ENCODE measurements around the gene SLC39A9. TPM values are rescaled to one million over a fixed set of nuclear protein-coding genes. Genes with fewer than 3 reads are reported as not detected.

The SLC39A9 gene
- total and polyA plus RNA-seq, 2 donors, result 21.8 to 45.0 TPM

DNA sequence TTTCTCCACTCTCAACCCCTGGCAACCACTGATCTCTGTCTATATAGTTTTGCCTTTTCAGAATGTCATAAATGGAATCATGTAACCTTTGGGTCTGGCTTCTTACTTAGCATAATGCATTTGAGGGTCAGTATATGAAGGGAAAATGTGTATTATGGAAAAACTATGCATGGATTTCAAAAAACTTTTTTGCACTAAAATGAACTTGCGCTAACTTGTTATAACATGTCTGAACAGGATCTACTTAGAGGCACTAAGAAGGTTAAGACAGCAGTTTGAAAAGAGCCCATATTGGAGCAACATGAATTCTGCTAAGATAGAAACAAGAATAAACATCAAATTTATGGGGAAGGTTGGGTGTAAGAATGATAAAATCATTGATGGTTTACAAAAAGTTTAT is 29.1 kb downstream of the SLC39A9 start:
- peaks cover 17 to 26% of the 10 kb centered on the region in 2 donors for H3K36me3 ChIP-seq (ENCODE audit: control insufficient read depth in 2 of 2, insufficient read depth in 2 of 2, low read length in 1 of 2)
- no peak overlapping the region for H3K27ac ChIP-seq (ENCODE audit: low read depth in 1 of 2, low read length in 1 of 2)
- no peak for DNase-seq (ENCODE audit: low read depth in 6 of 9, low spot score in 9 of 9)
- no peaks in the 10 kb centered on the region for H3K9me3 ChIP-seq (ENCODE audit: control insufficient read depth in 2 of 2, insufficient read depth in 1 of 2, low read length in 1 of 2)
- no peaks in the 10 kb centered on the region for H3K4me1 ChIP-seq (ENCODE audit: control insufficient read depth in 2 of 2, insufficient read depth in 2 of 2, low read length in 2 of 2)
- no peaks in the 10 kb centered on the region for H3K27me3 ChIP-seq (ENCODE audit: control insufficient read depth in 2 of 2, insufficient read depth in 1 of 2, low read length in 1 of 2)
- no peak overlapping the region for H3K4me3 ChIP-seq (ENCODE audit: low read length in 2 of 2)
- WGBS, result 99% methylated on average over 1 of the region's 1 CpG

DNA sequence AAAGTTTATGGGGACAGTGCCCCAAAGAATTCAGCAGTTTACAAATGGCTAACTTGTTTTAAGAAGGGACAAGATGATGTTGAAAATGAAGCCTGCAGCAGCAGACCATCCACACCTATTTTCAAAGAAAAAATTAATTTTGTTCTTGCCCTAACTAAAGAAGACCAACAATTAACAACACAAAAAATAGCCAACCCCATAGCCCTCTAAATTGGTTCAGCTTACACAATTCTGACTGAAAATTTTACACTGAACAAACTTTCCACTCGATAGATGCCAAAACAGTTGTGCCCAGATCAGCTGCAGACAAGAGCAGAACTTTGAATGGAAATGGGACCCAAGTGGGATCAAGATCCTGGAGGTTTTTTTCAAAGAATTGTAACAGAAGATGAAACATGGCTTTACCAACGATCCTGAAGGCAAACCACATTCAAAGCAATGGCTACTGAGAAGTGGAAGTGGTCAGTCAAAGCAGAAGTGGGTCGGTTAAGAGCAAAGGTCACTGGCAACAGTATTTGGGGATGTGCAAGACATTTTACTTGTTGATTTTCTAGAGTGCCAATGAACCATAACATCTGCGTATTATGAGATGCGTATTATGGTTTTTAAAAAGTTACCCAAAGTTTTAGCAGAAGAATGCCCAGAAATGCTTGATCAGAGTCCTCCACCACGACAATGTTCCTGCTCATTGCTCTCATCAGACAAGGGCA is 30.0 kb downstream of the SLC39A9 start:
- no peak overlapping the region for H3K27ac ChIP-seq (ENCODE audit: low read depth in 1 of 2, low read length in 1 of 2)
- whole genome bisulfite sequencing, result 92% methylated on average over 6 of the region's 6 CpGs

DNA sequence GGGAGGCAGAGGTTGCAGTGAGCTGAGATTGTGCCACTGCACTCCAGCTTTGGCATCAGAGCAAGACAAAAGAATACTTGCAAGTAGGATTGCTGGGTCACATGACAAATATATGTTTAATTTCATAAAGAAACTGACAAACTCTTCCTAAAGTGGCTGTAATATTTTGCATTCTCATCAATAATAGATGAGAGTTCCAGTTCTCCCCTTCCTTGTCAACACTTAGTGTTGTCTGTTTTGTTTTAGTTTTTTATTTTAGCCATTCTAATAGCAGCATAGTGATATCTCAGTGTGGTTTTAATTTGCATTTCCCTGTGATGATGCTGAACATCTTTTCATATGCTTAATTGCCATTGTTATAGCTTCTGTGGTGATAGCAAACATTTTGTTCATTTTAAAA is 31.2 kb downstream of the SLC39A9 start:
- Histone ChIP-seq H3K27me3 (ENCODE audit: control insufficient read depth in 2 of 2, insufficient read depth in 1 of 2, low read length in 1 of 2) (no peaks in the 10 kb centered on the region), H3K36me3 (ENCODE audit: control insufficient read depth in 2 of 2, insufficient read depth in 2 of 2, low read length in 1 of 2) (peaks cover 13 to 18% of the 10 kb centered on the region in 2 donors), H3K9me3 (ENCODE audit: control insufficient read depth in 2 of 2, insufficient read depth in 1 of 2, low read length in 1 of 2) (no peaks in the 10 kb centered on the region), H3K4me1 (ENCODE audit: control insufficient read depth in 2 of 2, insufficient read depth in 2 of 2, low read length in 2 of 2) (no peaks in the 10 kb centered on the region), H3K27ac (ENCODE audit: low read depth in 1 of 2, low read length in 1 of 2) (no peak overlapping the region), H3K4me3 (ENCODE audit: low read length in 2 of 2) (no peak overlapping the region)
- DNase-seq (ENCODE audit: low read depth in 6 of 9, low spot score in 9 of 9), result no peak

More for the DNA sequence above, 30.0 kb downstream of the SLC39A9 start:
- DNase-seq (ENCODE audit: low read depth in 6 of 9, low spot score in 9 of 9), result peak in 1 of 9 donors; percentile 13
- Histone ChIP-seq H3K4me1 (ENCODE audit: control insufficient read depth in 2 of 2, insufficient read depth in 2 of 2, low read length in 2 of 2) (no peaks in the 10 kb centered on the region), H3K4me3 (ENCODE audit: low read length in 2 of 2) (no peak overlapping the region), H3K27me3 (ENCODE audit: control insufficient read depth in 2 of 2, insufficient read depth in 1 of 2, low read length in 1 of 2) (no peaks in the 10 kb centered on the region), H3K9me3 (ENCODE audit: control insufficient read depth in 2 of 2, insufficient read depth in 1 of 2, low read length in 1 of 2) (no peaks in the 10 kb centered on the region), H3K36me3 (ENCODE audit: control insufficient read depth in 2 of 2, insufficient read depth in 2 of 2, low read length in 1 of 2) (peaks cover 17 to 26% of the 10 kb centered on the region in 2 donors)

DNA sequence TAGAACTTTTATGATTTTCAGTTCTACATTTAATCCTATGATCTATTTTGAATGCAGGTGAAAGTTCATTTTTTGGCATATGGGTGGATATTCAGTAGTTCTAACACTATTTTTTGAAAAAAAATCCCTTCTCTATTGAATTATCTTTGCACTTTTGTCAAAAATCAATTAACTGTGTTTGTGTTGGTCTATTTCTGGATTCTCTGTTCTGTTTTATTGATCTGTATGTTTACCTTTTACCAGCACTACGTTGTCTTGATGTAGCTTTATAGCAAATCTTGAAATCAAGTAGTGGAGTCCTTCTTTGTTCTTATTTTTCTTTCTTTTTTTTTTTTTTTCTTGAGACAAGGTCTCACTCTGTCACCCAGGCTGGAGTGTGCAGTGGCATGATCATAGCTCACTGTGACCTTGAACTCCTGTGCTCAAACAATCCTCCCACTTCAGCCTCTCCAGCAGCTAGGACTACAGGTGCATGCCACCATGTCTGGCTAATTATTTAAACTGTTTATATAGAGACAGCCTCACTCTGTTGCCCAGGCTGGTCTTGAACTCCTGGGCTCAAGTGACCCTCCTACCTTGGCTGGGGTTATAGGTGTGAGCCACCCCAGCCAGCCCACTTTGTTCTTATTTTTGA is 31.9 kb downstream of the SLC39A9 start:
- Histone ChIP-seq H3K36me3 (ENCODE audit: control insufficient read depth in 2 of 2, insufficient read depth in 2 of 2, low read length in 1 of 2) (peaks cover 9 to 15% of the 10 kb centered on the region in 2 donors), H3K27ac (ENCODE audit: low read depth in 1 of 2, low read length in 1 of 2) (no peak overlapping the region), H3K9me3 (ENCODE audit: control insufficient read depth in 2 of 2, insufficient read depth in 1 of 2, low read length in 1 of 2) (no peaks in the 10 kb centered on the region), H3K4me1 (ENCODE audit: control insufficient read depth in 2 of 2, insufficient read depth in 2 of 2, low read length in 2 of 2) (no peaks in the 10 kb centered on the region), H3K27me3 (ENCODE audit: control insufficient read depth in 2 of 2, insufficient read depth in 1 of 2, low read length in 1 of 2) (no peaks in the 10 kb centered on the region), H3K4me3 (ENCODE audit: low read length in 2 of 2) (no peak overlapping the region)
- DNase-seq (ENCODE audit: low read depth in 6 of 9, low spot score in 9 of 9), result no peak
- 99% methylated on average over 1 of the region's 1 CpG for WGBS

DNA sequence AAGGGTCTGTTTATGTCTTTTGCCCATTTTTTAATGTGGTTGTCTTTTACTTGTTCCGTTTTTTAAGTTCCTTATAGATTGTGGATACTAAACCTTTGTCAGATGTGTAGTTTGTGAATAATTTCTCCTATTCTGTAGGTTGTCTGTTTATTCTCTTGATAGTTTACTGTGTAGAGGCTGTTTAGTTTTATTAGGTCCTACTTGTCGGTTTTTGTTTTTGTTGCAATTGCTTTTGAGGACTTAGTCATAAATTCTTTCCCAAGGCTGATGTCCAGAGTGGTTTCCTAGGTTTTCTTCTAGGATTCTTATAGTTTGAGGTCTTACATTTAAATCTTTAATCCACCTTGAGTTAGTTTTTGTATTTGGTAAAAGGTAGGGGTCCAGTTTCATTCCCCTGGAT is 33.9 kb downstream of the SLC39A9 start:
- H3K4me3 ChIP-seq (ENCODE audit: low read length in 2 of 2), result no peak overlapping the region
- H3K36me3 ChIP-seq (ENCODE audit: control insufficient read depth in 2 of 2, insufficient read depth in 2 of 2, low read length in 1 of 2), result peaks cover 0 to 5% of the 10 kb centered on the region in 2 donors

DNA sequence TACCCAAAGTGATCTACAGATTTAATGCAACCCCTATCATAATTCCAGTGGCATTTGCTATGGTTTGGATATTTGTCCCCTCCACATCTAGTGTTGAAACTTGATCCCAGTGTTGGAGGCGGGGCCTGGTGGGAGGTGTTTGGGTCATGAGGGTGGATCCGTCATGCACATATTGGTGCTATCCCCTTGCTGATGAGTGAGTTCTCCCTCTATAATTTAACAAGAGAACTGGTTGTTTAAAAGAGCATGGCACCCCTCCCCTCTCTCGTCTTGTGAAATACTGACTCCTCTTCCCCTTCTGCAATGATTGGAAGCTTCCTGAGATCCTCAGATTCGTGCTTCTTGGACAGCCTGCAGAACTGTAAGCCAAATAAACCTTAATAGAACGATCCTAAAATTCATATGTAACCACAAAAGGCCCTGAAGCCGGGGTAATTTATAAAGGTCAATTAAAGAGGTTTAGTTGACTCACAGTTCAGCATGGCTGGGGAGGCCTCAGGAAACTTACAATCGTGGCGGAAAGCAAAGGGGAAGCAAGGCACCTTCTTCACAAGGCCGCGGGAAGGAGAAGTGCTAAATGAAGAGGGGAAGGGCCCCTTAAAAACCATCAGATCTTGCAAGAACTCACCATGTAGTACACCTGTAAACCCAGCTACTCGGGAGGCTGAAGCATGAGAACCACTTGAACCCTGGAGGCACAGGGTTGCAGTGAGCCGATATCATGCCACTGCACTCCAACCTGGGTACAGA is 41.2 kb downstream of the SLC39A9 start:
- H3K4me3 ChIP-seq (ENCODE audit: low read length in 2 of 2), result no peak overlapping the region
- no peak for DNase-seq (ENCODE audit: low read depth in 6 of 9, low spot score in 9 of 9)
- H3K27me3 ChIP-seq (ENCODE audit: control insufficient read depth in 2 of 2, insufficient read depth in 1 of 2, low read length in 1 of 2), result no peaks in the 10 kb centered on the region
- 97% methylated on average over 12 of the region's 12 CpGs for WGBS
- H3K9me3 ChIP-seq (ENCODE audit: control insufficient read depth in 2 of 2, insufficient read depth in 1 of 2, low read length in 1 of 2), result no peaks in the 10 kb centered on the region
- H3K4me1 ChIP-seq (ENCODE audit: control insufficient read depth in 2 of 2, insufficient read depth in 2 of 2, low read length in 2 of 2), result no peaks in the 10 kb centered on the region
- no peak overlapping the region for H3K27ac ChIP-seq (ENCODE audit: low read depth in 1 of 2, low read length in 1 of 2)
- H3K36me3 ChIP-seq (ENCODE audit: control insufficient read depth in 2 of 2, insufficient read depth in 2 of 2, low read length in 1 of 2), result peaks cover 4 to 9% of the 10 kb centered on the region in 2 donors

More for the DNA sequence above, 33.9 kb downstream of the SLC39A9 start:
- Histone ChIP-seq H3K27me3 (ENCODE audit: control insufficient read depth in 2 of 2, insufficient read depth in 1 of 2, low read length in 1 of 2) (no peaks in the 10 kb centered on the region), H3K27ac (ENCODE audit: low read depth in 1 of 2, low read length in 1 of 2) (no peak overlapping the region), H3K4me1 (ENCODE audit: control insufficient read depth in 2 of 2, insufficient read depth in 2 of 2, low read length in 2 of 2) (no peaks in the 10 kb centered on the region), H3K9me3 (ENCODE audit: control insufficient read depth in 2 of 2, insufficient read depth in 1 of 2, low read length in 1 of 2) (no peaks in the 10 kb centered on the region)
- 98% methylated on average over 2 of the region's 2 CpGs for WGBS
- no peak for DNase-seq (ENCODE audit: low read depth in 6 of 9, low spot score in 9 of 9)

DNA sequence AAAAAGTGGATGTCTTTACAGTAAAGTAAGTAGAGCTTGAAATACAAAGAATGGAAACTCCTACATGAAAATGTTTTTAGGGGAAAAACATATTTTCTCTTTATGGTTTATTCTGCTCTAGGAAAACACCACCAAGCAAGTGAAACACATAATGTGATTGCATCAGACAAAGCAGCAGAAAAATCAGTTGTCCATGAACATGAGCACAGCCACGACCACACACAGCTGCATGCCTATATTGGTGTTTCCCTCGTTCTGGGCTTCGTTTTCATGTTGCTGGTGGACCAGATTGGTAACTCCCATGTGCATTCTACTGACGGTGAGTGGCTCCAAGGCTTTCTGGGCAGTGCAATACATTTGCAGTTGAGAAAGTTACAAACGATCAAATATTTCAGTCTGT is 43.5 kb downstream of the SLC39A9 start:
- H3K4me1 ChIP-seq (ENCODE audit: control insufficient read depth in 2 of 2, insufficient read depth in 2 of 2, low read length in 2 of 2), result no peaks in the 10 kb centered on the region
- no peak overlapping the region for H3K27ac ChIP-seq (ENCODE audit: low read depth in 1 of 2, low read length in 1 of 2)
- no peaks in the 10 kb centered on the region for H3K9me3 ChIP-seq (ENCODE audit: control insufficient read depth in 2 of 2, insufficient read depth in 1 of 2, low read length in 1 of 2)
- WGBS, result 94% methylated on average over 5 of the region's 5 CpGs
- no peak overlapping the region for H3K4me3 ChIP-seq (ENCODE audit: low read length in 2 of 2)
- peaks cover 4 to 9% of the 10 kb centered on the region in 2 donors for H3K36me3 ChIP-seq (ENCODE audit: control insufficient read depth in 2 of 2, insufficient read depth in 2 of 2, low read length in 1 of 2)
- H3K27me3 ChIP-seq (ENCODE audit: control insufficient read depth in 2 of 2, insufficient read depth in 1 of 2, low read length in 1 of 2), result no peaks in the 10 kb centered on the region
- DNase-seq (ENCODE audit: low read depth in 6 of 9, low spot score in 9 of 9), result no peak

DNA sequence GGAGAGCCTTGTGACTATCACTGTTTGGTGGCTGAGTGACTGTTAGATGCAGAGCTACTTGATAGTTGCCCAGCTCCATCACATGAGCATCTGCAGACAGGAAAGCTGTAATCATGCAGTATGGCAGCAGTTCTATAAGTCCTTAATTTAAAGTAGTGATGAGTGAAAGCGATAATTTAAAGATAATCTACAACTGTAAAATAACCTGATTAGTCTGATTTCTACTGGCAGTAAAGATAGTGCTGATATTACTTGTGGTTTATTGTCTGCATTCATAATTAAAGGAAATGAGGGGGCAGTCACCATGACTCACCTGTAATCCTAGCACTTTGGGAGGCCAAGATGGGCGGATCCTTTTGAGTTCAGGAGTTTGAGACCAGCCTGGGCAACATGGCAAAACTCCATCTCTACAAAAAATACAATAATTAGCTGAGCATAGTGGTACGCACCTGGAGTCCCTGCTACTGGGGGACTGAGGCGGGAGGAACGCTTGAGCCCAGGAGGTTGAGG is 44.9 kb downstream of the SLC39A9 start:
- no peak overlapping the region for H3K4me3 ChIP-seq (ENCODE audit: low read length in 2 of 2)
- no peaks in the 10 kb centered on the region for H3K9me3 ChIP-seq (ENCODE audit: control insufficient read depth in 2 of 2, insufficient read depth in 1 of 2, low read length in 1 of 2)
- H3K4me1 ChIP-seq (ENCODE audit: control insufficient read depth in 2 of 2, insufficient read depth in 2 of 2, low read length in 2 of 2), result no peaks in the 10 kb centered on the region
- peaks cover 4 to 9% of the 10 kb centered on the region in 2 donors for H3K36me3 ChIP-seq (ENCODE audit: control insufficient read depth in 2 of 2, insufficient read depth in 2 of 2, low read length in 1 of 2)
- 98% methylated on average over 5 of the region's 5 CpGs for WGBS
- no peak for DNase-seq (ENCODE audit: low read depth in 6 of 9, low spot score in 9 of 9)
- H3K27ac ChIP-seq (ENCODE audit: low read depth in 1 of 2, low read length in 1 of 2), result no peak overlapping the region
- H3K27me3 ChIP-seq (ENCODE audit: control insufficient read depth in 2 of 2, insufficient read depth in 1 of 2, low read length in 1 of 2), result no peaks in the 10 kb centered on the region

DNA sequence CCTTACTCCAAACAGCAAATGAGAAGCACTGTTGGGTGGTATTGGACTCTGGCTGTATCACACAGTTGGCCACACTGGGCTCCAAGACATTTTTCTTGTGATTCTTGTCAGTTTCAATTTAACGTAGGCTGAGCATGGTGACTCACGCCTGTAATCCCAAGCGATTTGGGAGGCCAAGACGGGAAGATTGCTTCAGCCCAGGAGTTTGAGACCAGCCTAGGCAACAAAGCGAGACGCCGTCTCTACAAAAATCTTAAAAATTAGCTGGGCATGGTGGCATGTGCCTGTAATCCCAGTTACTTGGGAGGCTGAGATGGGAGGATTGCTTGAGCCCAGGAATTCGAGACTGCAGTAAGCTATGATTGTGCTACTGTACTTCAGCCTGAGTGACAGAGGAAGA is 50.7 kb downstream of the SLC39A9 start:
- Histone ChIP-seq H3K27me3 (ENCODE audit: control insufficient read depth in 2 of 2, insufficient read depth in 1 of 2, low read length in 1 of 2) (no peaks in the 10 kb centered on the region), H3K4me3 (ENCODE audit: low read length in 2 of 2) (no peak overlapping the region), H3K4me1 (ENCODE audit: control insufficient read depth in 2 of 2, insufficient read depth in 2 of 2, low read length in 2 of 2) (no peaks in the 10 kb centered on the region), H3K27ac (ENCODE audit: low read depth in 1 of 2, low read length in 1 of 2) (no peak overlapping the region), H3K9me3 (ENCODE audit: control insufficient read depth in 2 of 2, insufficient read depth in 1 of 2, low read length in 1 of 2) (no peaks in the 10 kb centered on the region), H3K36me3 (ENCODE audit: control insufficient read depth in 2 of 2, insufficient read depth in 2 of 2, low read length in 1 of 2) (peaks cover 0 to 4% of the 10 kb centered on the region in 2 donors)
- no peak for DNase-seq (ENCODE audit: low read depth in 6 of 9, low spot score in 9 of 9)
- WGBS, result 99% methylated on average over 8 of the region's 8 CpGs
